Activated T-helper 1 cell treated with Interleukin-2 at 50 U/mL for 16 hours (primary cell): ENCODE results near the gene ZNF444.
"Not testable (repeated sequence)": the region's sequence is repeated elsewhere in the genome, so short reads cannot be mapped to it uniquely, and the experiment has no call there.

Source experiments
- DNase-seq: peaks from one replicate; pipeline ENCODE4 v3.0.0-alpha.2; 2020; ENCODE audit warnings: low read depth

Gene ZNF444

GRCh38 chr19:56176881-56177280 is 35.8 kb downstream of the ZNF444 start:
- no peak for DNase-seq

GRCh38 chr19:56177564-56178243 is 36.6 kb downstream of the ZNF444 start:
- no peak for DNase-seq

DNA sequence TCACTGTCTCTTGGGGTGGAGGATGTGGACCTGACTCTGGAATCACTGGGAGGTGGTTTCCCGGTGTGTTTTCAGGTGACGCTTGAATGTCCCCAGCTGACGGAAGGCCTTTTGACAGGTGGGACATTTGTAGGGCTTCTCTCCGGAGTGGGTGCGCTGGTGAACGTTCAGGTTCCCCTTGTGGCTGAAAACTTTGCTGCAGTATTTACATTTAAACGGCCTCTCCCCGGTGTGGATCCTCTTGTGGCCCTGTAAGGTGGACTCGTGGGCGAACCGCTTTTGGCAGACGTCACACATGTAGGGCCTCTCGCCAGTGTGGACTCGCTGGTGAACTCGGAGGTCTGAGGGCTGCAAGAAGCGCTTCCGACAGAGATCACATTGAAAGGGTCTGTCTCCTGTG is 48.7 kb downstream of the ZNF444 start:
- no peak for DNase-seq

DNA sequence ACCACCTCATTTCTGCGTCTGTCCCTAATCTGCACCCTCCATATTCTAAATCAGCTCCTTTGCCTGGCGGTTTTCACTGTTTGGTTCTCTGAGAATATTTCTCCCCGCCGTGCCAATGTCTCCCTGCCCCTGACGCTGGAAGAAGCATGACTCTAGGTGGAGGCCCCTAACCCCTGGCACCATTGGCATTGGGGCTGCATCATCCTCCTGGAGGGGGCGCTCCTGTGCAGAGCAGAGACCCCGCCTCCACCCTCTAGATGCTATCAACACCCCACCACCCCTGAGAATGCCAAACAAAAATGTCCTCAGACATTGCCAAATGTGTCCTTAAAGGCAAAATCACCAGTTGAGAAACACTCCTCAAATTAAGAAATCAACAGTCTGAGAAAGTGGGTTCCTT is 50.0 kb downstream of the ZNF444 start:
- DNase-seq: no peak

DNA sequence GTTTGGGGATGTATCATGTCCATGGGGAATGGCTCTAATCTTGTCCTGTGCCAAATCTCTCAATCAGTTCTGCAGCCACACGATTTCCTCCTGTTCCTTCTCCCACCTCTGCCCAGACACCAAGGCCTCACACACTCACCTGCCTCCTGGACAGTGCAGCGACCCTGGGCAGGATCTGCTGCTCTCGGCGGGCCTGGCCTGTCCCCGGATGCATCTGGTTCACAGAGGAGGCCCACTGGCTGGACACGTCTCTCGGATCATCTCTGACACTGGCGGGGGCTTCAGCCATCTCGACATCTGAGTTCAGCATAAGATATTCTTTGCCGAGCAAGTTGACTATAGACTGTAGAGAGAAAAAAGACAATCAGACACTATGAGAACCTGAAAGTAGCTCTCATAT is 50.6 kb downstream of the ZNF444 start:
- no peak for DNase-seq

DNA sequence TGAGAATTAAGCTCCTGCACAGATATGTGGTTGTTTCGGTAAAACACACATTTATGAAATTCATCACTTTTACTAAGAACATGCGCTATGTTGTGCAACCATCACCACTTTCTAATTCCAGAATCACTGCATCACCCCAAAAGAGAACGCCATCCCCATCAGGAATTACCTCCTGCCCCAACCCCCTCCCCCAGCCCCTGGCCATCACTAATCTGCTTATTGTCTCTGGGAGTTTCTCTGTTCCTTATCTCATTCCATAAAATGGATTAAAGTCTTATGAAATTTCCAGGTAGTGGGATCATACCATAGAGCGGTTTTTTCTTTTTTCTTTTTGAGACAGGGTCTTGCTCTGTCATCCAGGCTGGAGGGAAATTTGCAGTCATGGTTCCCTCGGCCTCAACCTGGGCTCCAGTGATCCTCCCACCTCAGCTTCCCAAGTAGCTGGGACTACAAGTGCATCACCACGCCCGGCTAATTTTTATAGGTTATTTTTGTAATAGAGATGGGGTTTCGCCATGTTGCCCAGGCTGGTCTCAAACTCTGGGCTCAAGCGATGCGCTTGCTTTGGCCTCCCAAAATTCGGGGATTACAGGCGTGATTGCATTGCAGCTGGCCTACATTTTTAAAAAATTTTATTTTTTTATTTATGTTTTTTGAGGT is 53.0 kb downstream of the ZNF444 start:
- DNase-seq: no peak

DNA sequence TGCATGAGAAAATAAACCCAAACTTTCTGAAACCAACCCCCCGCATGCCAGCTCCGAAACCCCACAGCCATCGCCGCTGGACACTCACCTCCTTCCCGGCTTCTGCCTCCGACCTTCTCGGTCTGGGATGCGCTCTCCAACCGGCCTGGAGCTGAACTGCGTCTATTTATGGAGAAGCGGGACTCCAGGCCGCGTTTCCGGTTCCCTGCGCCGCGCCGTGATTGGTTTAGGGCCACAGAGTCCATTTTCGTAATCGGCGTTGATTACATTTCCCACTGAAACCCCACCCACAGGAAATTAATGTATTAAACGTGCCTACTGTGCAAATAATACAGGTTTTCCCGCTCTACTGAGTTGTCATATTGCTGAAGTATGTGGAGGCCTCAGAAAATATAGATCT is 56.6 kb downstream of the ZNF444 start, which contains the start of gene ZSCAN5B:
Gene ZSCAN5B (minus strand): TSS at position 138 of the 400 bp plus-strand sequence. CDS start 4,731 bp downstream, outside the sequence.
- DNase-seq: not testable (repeated sequence)

DNA sequence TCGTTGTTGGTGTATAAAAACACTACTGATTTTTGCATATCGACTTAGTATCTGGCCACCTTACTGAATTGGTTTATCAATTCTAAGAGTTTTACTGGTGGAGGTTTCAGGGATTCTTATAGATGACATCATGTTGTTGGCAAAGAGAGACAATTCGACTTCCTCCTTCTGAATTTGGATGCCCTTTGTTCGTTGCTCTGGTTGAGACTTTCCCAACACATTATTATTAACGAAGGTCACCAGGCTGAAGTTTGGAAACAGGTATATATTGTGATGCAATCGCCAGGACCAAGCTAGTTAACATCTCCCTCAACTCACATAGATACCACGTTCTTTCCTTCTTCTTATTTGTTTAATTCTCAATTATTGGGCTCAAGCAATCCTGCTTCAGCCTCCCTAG is 58.6 kb downstream of the ZNF444 start:
- DNase-seq: no peak

DNA sequence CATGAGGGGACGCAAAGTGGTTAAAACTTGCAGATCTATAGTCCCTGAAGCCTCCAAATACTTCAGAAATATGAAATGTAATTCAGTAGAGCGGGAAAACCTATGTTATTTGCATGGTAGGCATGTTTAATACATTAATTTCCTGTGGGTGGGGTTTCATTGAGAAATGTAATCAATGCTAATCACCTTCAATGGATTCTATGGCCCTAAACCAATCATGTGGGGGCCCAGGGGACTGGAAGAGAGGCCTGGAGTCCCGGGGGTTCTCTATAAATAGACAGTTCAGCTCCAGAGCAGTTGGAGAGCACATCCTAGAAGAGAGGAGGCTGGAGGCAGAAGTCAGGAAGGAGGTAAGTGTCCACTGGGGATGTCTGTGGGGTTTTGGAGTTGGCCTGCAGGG is 60.9 kb downstream of the ZNF444 start, which contains the start of gene ZSCAN5C:
Gene ZSCAN5C (plus strand): TSS at position 301 of the 400 bp plus-strand sequence. CDS start 3,641 bp downstream, outside the sequence.
- no peak for DNase-seq

GRCh38 chr19:56207581-56207980 is 66.5 kb downstream of the ZNF444 start:
- not testable (repeated sequence) for DNase-seq

GRCh38 chr19:56209091-56209490 is 68.0 kb downstream of the ZNF444 start:
- no peak for DNase-seq

DNA sequence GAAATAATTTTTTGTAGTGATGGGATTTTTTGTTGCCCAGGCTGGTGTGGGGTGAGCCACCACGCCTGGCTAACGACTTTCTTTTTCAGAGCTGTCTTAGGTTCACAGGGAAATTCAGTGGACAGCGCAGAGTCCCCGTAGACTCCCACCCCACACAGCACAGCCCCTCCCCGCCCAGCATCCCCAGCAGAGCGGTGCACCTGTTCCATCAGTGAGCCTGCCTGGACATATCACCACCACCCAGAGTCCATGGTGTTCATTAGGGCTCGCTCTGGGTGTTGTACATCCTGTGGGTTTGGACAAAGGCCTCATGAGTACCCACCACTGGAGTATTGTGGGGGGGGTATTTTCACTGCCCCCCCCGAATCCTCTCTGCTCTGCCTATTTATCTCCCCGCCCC is 68.9 kb downstream of the ZNF444 start:
- DNase-seq: not testable (repeated sequence)
